Activated B cell treated with CpG ODN at 0.5 μM for 24 hours (primary cell): Measurements from ENCODE around the gene PRKG1. TPM values are rescaled to one million over a fixed set of nuclear protein-coding genes. Genes with fewer than 3 reads are reported as not detected.

Source experiments
- ATAC-seq: fragments of 200-7000 bp; cut with Tn5 transposase; one replicate; pipeline ENCODE4 v1.10.0; 2021; ENCODE audit warnings: low read depth, mild to moderate bottlenecking, moderate library complexity
- CTCF ChIA-PET: fragments of 350-600 bp; sonication (Branson Sonifier 250); formaldehyde crosslinking; loops from one replicate; lab custom pipeline; 2021; ENCODE audit warnings: antibody characterized with exemption; lab: Charles Lee
- POLR2A ChIA-PET: fragments of 350-600 bp; sonication (Branson Sonifier 250); formaldehyde crosslinking; loops from one replicate; lab custom pipeline; 2021; ENCODE audit warnings: antibody characterized with exemption; lab: Charles Lee
- DNase-seq: peaks from one replicate; pipeline ENCODE4 v3.0.0; 2022
- H3K27ac Mint-ChIP-seq: one replicate; pipeline ENCODE4 v1.8.0; 2020; ENCODE audit warnings: mixed read lengths
- H3K27me3 Mint-ChIP-seq: one replicate; pipeline ENCODE4 v1.8.0; 2021; ENCODE audit warnings: mixed read lengths
- H3K36me3 Mint-ChIP-seq: one replicate; pipeline ENCODE4 v1.8.0; 2021; ENCODE audit warnings: low read depth, mixed read lengths
- H3K4me1 Mint-ChIP-seq: one replicate; pipeline ENCODE4 v1.8.0; 2021; ENCODE audit warnings: mixed read lengths
- H3K4me3 Mint-ChIP-seq: one replicate; pipeline ENCODE4 v1.8.0; 2020; ENCODE audit warnings: mild to moderate bottlenecking, mixed read lengths
- H3K9me3 Mint-ChIP-seq: one replicate; pipeline ENCODE4 v1.8.0; 2020; ENCODE audit warnings: mixed read lengths
- CTCF ChIP-seq: fragments of 200-600 bp; IDR thresholded peaks from one replicate; pipeline ENCODE4 v1.8.0; 2022; ENCODE audit warnings: antibody characterized with exemption, mild to moderate bottlenecking
- intact Hi-C: fragments of 100-400 bp; cut with micrococcal nuclease; formaldehyde crosslinking; loops from one replicate; pipeline ENCODE4 v1.15.1; 2024
- total RNA-seq: library from RNA; stranded (reverse); gene quantifications from 2 replicates; pipeline ENCODE4 v1.2.3, GENCODE V29; 2022

The PRKG1 gene
- total RNA-seq, 1 donor from 2014 or later = not detected

- ATAC-seq (no peak), DNase-seq (no peak)
- Mint-ChIP-seq H3K4me1 (no peaks in the 10 kb centered on the region), H3K27me3 (no peaks in the 10 kb centered on the region), H3K36me3 (no peaks in the 10 kb centered on the region), H3K4me3 (no peak overlapping the region), H3K27ac (no peak overlapping the region), H3K9me3 (no peaks in the 10 kb centered on the region)
- CTCF ChIA-PET = no interaction called here
- intact Hi-C loops = no loop called here
- no peak for TF ChIP-seq CTCF
- POLR2A ChIA-PET = no interaction called here
Observed at GRCh38 chr10:51950371-51950995, 876.2 kb downstream of the PRKG1 start.

- no peak overlapping the region for H3K27ac Mint-ChIP-seq
- no peaks in the 10 kb centered on the region for H3K4me1 Mint-ChIP-seq
- ChIA-PET CTCF (interaction anchor here (0.7 kb wide), 1 partner anchor 9 kb away, joined by 3 read pairs; no protein-coding TSS in a partner anchor), POLR2A (no interaction called here)
- TF ChIP-seq CTCF = no peak
- no peak for ATAC-seq
- H3K36me3 Mint-ChIP-seq = no peaks in the 10 kb centered on the region
- no peak overlapping the region for H3K4me3 Mint-ChIP-seq
- intact Hi-C loops = no loop called here
- no peak for DNase-seq
- no peaks in the 10 kb centered on the region for H3K9me3 Mint-ChIP-seq
- no peaks in the 10 kb centered on the region for H3K27me3 Mint-ChIP-seq
Observed at GRCh38 chr10:51950996-51951555, 876.8 kb downstream of the PRKG1 start.

- TF ChIP-seq CTCF = no peak
- DNase-seq (no peak), ATAC-seq (no peak)
- ChIA-PET POLR2A (no interaction called here), CTCF (interaction anchor here (0.7 kb wide), 1 partner anchor 9 kb away, joined by 3 read pairs; no protein-coding TSS in a partner anchor)
- intact Hi-C loops = no loop called here
- H3K27me3 Mint-ChIP-seq = no peaks in the 10 kb centered on the region
- H3K4me3 Mint-ChIP-seq = no peak overlapping the region
- H3K36me3 Mint-ChIP-seq = no peaks in the 10 kb centered on the region
- H3K9me3 Mint-ChIP-seq = no peaks in the 10 kb centered on the region
- no peak overlapping the region for H3K27ac Mint-ChIP-seq
- no peaks in the 10 kb centered on the region for H3K4me1 Mint-ChIP-seq
Observed at GRCh38 chr10:51951601-51952000, 877.3 kb downstream of the PRKG1 start.

GRCh38 chr10:51952056-51952455 lies 877.8 kb downstream of the PRKG1 start:
- TF ChIP-seq CTCF = no peak
- ChIA-PET CTCF (no interaction called here), POLR2A (no interaction called here)
- Mint-ChIP-seq H3K36me3 (no peaks in the 10 kb centered on the region), H3K4me3 (no peak overlapping the region), H3K27ac (no peak overlapping the region), H3K27me3 (no peaks in the 10 kb centered on the region), H3K4me1 (no peaks in the 10 kb centered on the region), H3K9me3 (no peaks in the 10 kb centered on the region)
- no peak for DNase-seq
- ATAC-seq = no peak
- intact Hi-C loops = no loop called here

GRCh38 chr10:51955696-51956095 lies 881.4 kb downstream of the PRKG1 start:
- Mint-ChIP-seq H3K27ac (no peak overlapping the region), H3K4me1 (no peaks in the 10 kb centered on the region), H3K36me3 (no peaks in the 10 kb centered on the region), H3K27me3 (no peaks in the 10 kb centered on the region), H3K4me3 (no peak overlapping the region), H3K9me3 (no peaks in the 10 kb centered on the region)
- ATAC-seq = no peak
- DNase-seq = no peak
- TF ChIP-seq CTCF = no peak
- ChIA-PET CTCF (interaction anchor here (1.0 kb wide), 1 partner anchor 568 kb away, joined by 3 read pairs; no protein-coding TSS in a partner anchor), POLR2A (no interaction called here)
- intact Hi-C loops = no loop called here
